ENCODE data around the gene P2RY6. TPM values are rescaled to one million over a fixed set of nuclear protein-coding genes. Genes with fewer than 3 reads are reported as not detected.
A peak's percentile ranks its signal among the peaks of the same experiment; 100 is the strongest.

P2RY6 gene
- total and polyA plus RNA-seq, 10 of the 15 experiments (the other 5 are each of a cell fraction or from before 2014, with no cell fraction given) = 0.05 to 0.90 (median 0.22) TPM; not detected in 4

DNA sequence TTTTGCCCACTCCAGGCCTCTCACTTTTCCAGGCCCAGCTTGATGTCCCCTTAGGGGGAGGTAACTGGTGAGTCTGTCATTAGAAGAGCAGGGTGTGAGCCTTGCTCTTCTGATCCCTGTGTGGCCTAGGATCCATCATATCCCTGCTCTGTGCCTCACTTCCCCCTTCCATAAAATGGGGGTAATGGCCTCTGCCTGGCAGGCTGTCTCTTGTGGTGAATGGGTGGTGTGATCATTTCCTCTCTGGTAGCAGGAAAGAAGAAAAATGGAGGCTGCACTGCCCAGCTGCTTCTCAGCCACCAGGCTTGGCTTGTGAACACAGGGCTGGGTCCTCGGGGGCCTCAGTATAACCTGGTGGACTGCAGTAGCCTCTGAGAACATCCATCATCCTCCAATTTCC lies 41.5 kb downstream of the P2RY6 start (continued):
- TF ChIP-seq, protein P1, sequence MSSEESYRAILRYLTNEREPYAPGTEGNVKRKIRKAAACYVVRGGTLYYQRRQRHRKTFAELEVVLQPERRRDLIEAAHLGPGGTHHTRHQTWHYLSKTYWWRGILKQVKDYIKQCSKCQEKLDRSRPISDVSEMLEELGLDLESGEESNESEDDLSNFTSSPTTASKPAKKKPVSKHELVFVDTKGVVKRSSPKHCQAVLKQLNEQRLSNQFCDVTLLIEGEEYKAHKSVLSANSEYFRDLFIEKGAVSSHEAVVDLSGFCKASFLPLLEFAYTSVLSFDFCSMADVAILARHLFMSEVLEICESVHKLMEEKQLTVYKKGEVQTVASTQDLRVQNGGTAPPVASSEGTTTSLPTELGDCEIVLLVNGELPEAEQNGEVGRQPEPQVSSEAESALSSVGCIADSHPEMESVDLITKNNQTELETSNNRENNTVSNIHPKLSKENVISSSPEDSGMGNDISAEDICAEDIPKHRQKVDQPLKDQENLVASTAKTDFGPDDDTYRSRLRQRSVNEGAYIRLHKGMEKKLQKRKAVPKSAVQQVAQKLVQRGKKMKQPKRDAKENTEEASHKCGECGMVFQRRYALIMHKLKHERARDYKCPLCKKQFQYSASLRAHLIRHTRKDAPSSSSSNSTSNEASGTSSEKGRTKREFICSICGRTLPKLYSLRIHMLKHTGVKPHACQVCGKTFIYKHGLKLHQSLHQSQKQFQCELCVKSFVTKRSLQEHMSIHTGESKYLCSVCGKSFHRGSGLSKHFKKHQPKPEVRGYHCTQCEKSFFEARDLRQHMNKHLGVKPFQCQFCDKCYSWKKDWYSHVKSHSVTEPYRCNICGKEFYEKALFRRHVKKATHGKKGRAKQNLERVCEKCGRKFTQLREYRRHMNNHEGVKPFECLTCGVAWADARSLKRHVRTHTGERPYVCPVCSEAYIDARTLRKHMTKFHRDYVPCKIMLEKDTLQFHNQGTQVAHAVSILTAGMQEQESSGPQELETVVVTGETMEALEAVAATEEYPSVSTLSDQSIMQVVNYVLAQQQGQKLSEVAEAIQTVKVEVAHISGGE (CRISPR knock-in tag; IDR thresholded peaks at IDR 0.05) = no peak
- peak; percentile 66 for TF ChIP-seq RUNX3 (IDR thresholded peaks at IDR 0.05; ENCODE audit: low read length)
- TF ChIP-seq POLR2AphosphoS2 (IDR thresholded peaks at IDR 0.05; ENCODE audit: low read depth, low read length) = no peak

DNA sequence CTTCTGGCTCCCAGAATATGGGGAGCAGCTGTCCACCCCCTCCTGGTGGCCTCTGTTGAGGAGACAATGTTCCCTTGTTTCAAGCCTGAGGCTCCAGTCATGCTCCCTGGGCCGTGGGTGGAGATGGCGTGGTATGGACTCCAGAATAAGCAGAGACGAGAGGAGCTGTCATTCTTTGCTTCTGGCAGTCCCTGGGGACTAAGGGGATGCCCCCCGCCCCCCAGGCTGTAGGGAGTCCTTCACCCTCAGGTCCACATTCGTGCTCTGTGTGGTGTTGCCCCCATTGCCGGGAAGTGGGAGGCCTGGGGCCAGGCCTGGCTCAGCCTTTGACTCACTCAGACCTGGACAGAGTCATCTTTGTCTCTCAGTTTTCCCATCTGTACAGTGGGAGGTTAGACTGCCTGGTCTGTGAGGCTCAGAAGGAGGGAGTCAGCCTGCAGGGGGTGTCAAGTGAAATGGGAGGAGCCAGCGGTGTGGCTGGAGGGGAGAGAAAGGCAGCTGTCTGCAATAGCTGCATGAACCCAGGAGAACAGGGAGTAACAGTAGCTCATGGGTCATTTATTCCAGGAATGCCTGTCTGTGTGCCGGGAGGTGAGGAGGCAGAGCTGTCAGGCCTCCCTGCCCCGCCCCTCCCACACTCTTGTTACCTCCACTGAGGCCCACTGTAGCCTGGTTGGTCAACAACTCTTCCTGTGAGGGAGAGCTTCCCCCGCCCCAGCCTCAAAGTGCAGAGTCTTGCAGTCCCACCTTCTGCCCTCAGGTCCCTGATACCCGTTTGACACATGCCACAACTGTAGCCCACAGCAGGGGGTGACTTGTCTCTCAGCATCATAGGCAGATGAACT lies 42.2 kb downstream of the P2RY6 start:
- FAIRE-seq (no peak), DNase-seq (ENCODE audit: low read depth, low spot score) (no peak), ATAC-seq (peak; percentile 73)
- peak overlapping the region; percentile 16 for H3K4me3 ChIP-seq
- ChIA-PET CTCF (interaction anchor here (0.6 to 4.1 kb wide), 12 partner anchors 8 to 589 kb away, joined by 3 to 42 read pairs (median 6); partner anchors contain the start of gene RELT), POLR2A (interaction anchor here (1.3 to 6.4 kb wide), 7 partner anchors 9 to 646 kb away, joined by 3 to 78 read pairs (median 3); no protein-coding TSS in a partner anchor), RAD21 (ENCODE audit: unreplicated experiment) (interaction anchor here (0.8 to 5.4 kb wide), 8 partner anchors 8 to 585 kb away, joined by 3 to 40 read pairs (median 4); no protein-coding TSS in a partner anchor), SMC1A (ENCODE audit: uncharacterized antibody, unreplicated experiment) (interaction anchor here (0.8 to 3.3 kb wide), 11 partner anchors 8 to 267 kb away, joined by 3 to 56 read pairs (median 5); no protein-coding TSS in a partner anchor)
- no peaks in the 10 kb centered on the region for H3K27me3 ChIP-seq (replicated peaks in 1 of 2; ENCODE audit: control insufficient read depth in 2 of 2, insufficient read depth in 2 of 2, low read length in 1 of 2)
- no peaks in the 10 kb centered on the region for H4K20me1 ChIP-seq (ENCODE audit: control insufficient read depth, insufficient read depth)
- H3K9me3 ChIP-seq (replicated peaks; ENCODE audit: control insufficient read depth, insufficient read depth, low read length) = no peaks in the 10 kb centered on the region
- in situ Hi-C loops (cut with MboI) = no loop called here
- BruUV-seq (replicated peaks) = no TSS peak
- peaks cover 52% of the 10 kb centered on the region for H3K79me2 ChIP-seq (ENCODE audit: control insufficient read depth, insufficient read depth, low read length)
- H3K9ac ChIP-seq (ENCODE audit: control insufficient read depth, insufficient read depth, low read length) = peak overlapping the region; percentile 40
- intact Hi-C loops (cut with micrococcal nuclease; ENCODE audit: unreplicated experiment) = loop anchor here (1.0 kb wide), 1 partner anchor 11 kb away; no protein-coding TSS in a partner anchor
- WGBS (ENCODE audit: insufficient coverage, insufficient replicate concordance, low lambda C conversion rate, missing lambda C conversion rate) = 23% methylated on average over 11 of the region's 11 CpGs
- H3K36me3 ChIP-seq (ENCODE audit: control insufficient read depth in 2 of 2, insufficient read depth in 2 of 2, low read length in 1 of 2) = 0 out of 4 replicates have a peak, but pooled peaks cover 0 to 1% of the 10 kb centered on the region in 2 experiments
- H3K4me2 ChIP-seq (ENCODE audit: control insufficient read depth, insufficient read depth) = peak overlapping the region; percentile 61
- H3K27ac ChIP-seq (ENCODE audit: control insufficient read depth, insufficient read depth) = peak overlapping the region; percentile 63
- peaks cover 14% of the 10 kb centered on the region for H3K4me1 ChIP-seq (ENCODE audit: control insufficient read depth, insufficient read depth, low read length)
- no peak overlapping the region for H2AFZ ChIP-seq (ENCODE audit: control insufficient read depth, low read depth, low read length)
- TF ChIP-seq ETV6 (conservative IDR thresholded peaks at IDR 0.05 in 1 of 2, IDR thresholded peaks at IDR 0.05 in 1 of 2; ENCODE audit: borderline replicate concordance in 1 of 2, low read depth in 1 of 2) = peak in 1 of 2 experiments; percentile 17; a peak in 1 of 4 replicates
- TF ChIP-seq SRF (IDR thresholded peaks at IDR 0.05; ENCODE audit: low read depth in 2 of 2, low read length in 2 of 2) = no peak
- no peak for TF ChIP-seq PML (IDR thresholded peaks at IDR 0.05; ENCODE audit: low read length)
- 0 out of 2 replicates have a peak, but pooled peaks have one; percentile 46 for TF ChIP-seq SIN3A (IDR thresholded peaks at IDR 0.05; ENCODE audit: low read depth, low read length)
- no peak for TF ChIP-seq IRF4 (IDR thresholded peaks at IDR 0.05; ENCODE audit: low read depth, low read length)
- TF ChIP-seq, protein P2, sequence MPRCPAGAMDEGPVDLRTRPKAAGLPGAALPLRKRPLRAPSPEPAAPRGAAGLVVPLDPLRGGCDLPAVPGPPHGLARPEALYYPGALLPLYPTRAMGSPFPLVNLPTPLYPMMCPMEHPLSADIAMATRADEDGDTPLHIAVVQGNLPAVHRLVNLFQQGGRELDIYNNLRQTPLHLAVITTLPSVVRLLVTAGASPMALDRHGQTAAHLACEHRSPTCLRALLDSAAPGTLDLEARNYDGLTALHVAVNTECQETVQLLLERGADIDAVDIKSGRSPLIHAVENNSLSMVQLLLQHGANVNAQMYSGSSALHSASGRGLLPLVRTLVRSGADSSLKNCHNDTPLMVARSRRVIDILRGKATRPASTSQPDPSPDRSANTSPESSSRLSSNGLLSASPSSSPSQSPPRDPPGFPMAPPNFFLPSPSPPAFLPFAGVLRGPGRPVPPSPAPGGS (IDR thresholded peaks at IDR 0.05; ENCODE audit: borderline replicate concordance, insufficient read depth, low read depth, low read length, poor library complexity, severe bottlenecking) = no peak
- no peak for TF ChIP-seq SREBF2 (IDR thresholded peaks at IDR 0.05; ENCODE audit: low read length)
- no peak for TF ChIP-seq SREBF1 (IDR thresholded peaks at IDR 0.05; ENCODE audit: low read length)
- no peak for TF ChIP-seq ZNF207 (IDR thresholded peaks at IDR 0.05; ENCODE audit: borderline replicate concordance)
- no peak for TF ChIP-seq CBX3 (IDR thresholded peaks at IDR 0.05; ENCODE audit: borderline replicate concordance, low read depth)
- TF ChIP-seq ZSCAN29 (IDR thresholded peaks at IDR 0.05) = no peak
- TF ChIP-seq, protein P3, sequence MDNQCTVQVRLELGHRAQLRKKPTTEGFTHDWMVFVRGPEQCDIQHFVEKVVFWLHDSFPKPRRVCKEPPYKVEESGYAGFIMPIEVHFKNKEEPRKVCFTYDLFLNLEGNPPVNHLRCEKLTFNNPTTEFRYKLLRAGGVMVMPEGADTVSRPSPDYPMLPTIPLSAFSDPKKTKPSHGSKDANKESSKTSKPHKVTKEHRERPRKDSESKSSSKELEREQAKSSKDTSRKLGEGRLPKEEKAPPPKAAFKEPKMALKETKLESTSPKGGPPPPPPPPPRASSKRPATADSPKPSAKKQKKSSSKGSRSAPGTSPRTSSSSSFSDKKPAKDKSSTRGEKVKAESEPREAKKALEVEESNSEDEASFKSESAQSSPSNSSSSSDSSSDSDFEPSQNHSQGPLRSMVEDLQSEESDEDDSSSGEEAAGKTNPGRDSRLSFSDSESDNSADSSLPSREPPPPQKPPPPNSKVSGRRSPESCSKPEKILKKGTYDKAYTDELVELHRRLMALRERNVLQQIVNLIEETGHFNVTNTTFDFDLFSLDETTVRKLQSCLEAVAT (IDR thresholded peaks at IDR 0.05) = 0 out of 2 replicates have a peak, but pooled peaks have one; percentile 6
